ENCODE results near the gene SUPT20HL1. TPM values are rescaled to one million over a fixed set of nuclear protein-coding genes. Genes with fewer than 3 reads are reported as not detected.

Gene SUPT20HL1
- polyA plus RNA-seq, 1 experiment, result not detected

GRCh38 chrX:24391843-24392242 is 31.4 kb downstream of the SUPT20HL1 start:
- ChIA-PET CTCF (interaction anchor here (0.6 kb wide), 2 partner anchors 179 to 1358 kb away, joined by 3 to 4 read pairs; no protein-coding TSS in a partner anchor), POLR2A (no interaction called here)

GRCh38 chrX:24392709-24393108 is 32.3 kb downstream of the SUPT20HL1 start:
- H3K4me3 ChIP-seq (ENCODE audit: low read depth, low read length), result no peak overlapping the region
- no peaks in the 10 kb centered on the region for H3K36me3 ChIP-seq (ENCODE audit: control insufficient read depth, insufficient read depth, low read length)
- H3K27me3 ChIP-seq (ENCODE audit: control insufficient read depth, insufficient read depth, low read length), result no peaks in the 10 kb centered on the region; the same call in none of the 2 replicates
- ChIA-PET POLR2A (no interaction called here), CTCF (interaction anchor here (0.6 kb wide), 1 partner anchor 1359 kb away, joined by 3 read pairs; no protein-coding TSS in a partner anchor)
- no peak for DNase-seq (ENCODE audit: low read depth)
- no peak for TF ChIP-seq CTCF (IDR thresholded peaks at IDR 0.05; ENCODE audit: insufficient read depth, low read depth, low read length)

More at GRCh38 chrX:24391843-24392242, 31.4 kb downstream of the SUPT20HL1 start:
- H3K4me3 ChIP-seq (ENCODE audit: low read depth, low read length), result no peak overlapping the region
- no peak for TF ChIP-seq CTCF (IDR thresholded peaks at IDR 0.05; ENCODE audit: insufficient read depth, low read depth, low read length)
- H3K27me3 ChIP-seq (ENCODE audit: control insufficient read depth, insufficient read depth, low read length), result no peaks in the 10 kb centered on the region; the same call in none of the 2 replicates
- no peak for DNase-seq (ENCODE audit: low read depth)
- no peaks in the 10 kb centered on the region for H3K36me3 ChIP-seq (ENCODE audit: control insufficient read depth, insufficient read depth, low read length)

- Histone ChIP-seq H3K4me3 (ENCODE audit: low read depth, low read length) (no peak overlapping the region), H3K27me3 (ENCODE audit: control insufficient read depth, insufficient read depth, low read length) (no peaks in the 10 kb centered on the region; the same call in none of the 2 replicates), H3K36me3 (ENCODE audit: control insufficient read depth, insufficient read depth, low read length) (no peaks in the 10 kb centered on the region)
- ChIA-PET POLR2A (interaction anchor here (0.6 kb wide), 1 partner anchor 573 kb away, joined by 7 read pairs; no protein-coding TSS in a partner anchor), CTCF (interaction anchor here (0.7 to 3.2 kb wide), 20 partner anchors 8 to 748 kb away, joined by 3 to 25 read pairs (median 4); no protein-coding TSS in a partner anchor)
- peak; percentile 19 for DNase-seq (ENCODE audit: low read depth)
- peak; percentile 66 for TF ChIP-seq CTCF (IDR thresholded peaks at IDR 0.05; ENCODE audit: insufficient read depth, low read depth, low read length)
Measured at GRCh38 chrX:24395775-24396174, 35.3 kb downstream of the SUPT20HL1 start.

GRCh38 chrX:24396236-24396930 is 35.9 kb downstream of the SUPT20HL1 start:
- CTCF ChIA-PET, result interaction anchor here (0.7 to 3.2 kb wide), 20 partner anchors 8 to 747 kb away, joined by 3 to 25 read pairs (median 4); no protein-coding TSS in a partner anchor
- Histone ChIP-seq H3K36me3 (ENCODE audit: control insufficient read depth, insufficient read depth, low read length) (no peaks in the 10 kb centered on the region), H3K27me3 (ENCODE audit: control insufficient read depth, insufficient read depth, low read length) (no peaks in the 10 kb centered on the region; the same call in none of the 2 replicates), H3K4me3 (ENCODE audit: low read depth, low read length) (no peak overlapping the region)
- TF ChIP-seq CTCF (IDR thresholded peaks at IDR 0.05; ENCODE audit: insufficient read depth, low read depth, low read length), result no peak
- POLR2A ChIA-PET, result no interaction called here
- no peak for DNase-seq (ENCODE audit: low read depth)

GRCh38 chrX:24396931-24397279 is 36.5 kb downstream of the SUPT20HL1 start:
- ChIA-PET POLR2A (no interaction called here), CTCF (interaction anchor here (0.7 to 3.2 kb wide), 5 partner anchors 8 to 747 kb away, joined by 3 to 25 read pairs (median 6); no protein-coding TSS in a partner anchor)
- H3K27me3 ChIP-seq (ENCODE audit: control insufficient read depth, insufficient read depth, low read length), result no peaks in the 10 kb centered on the region; the same call in none of the 2 replicates
- no peak overlapping the region for H3K4me3 ChIP-seq (ENCODE audit: low read depth, low read length)
- DNase-seq (ENCODE audit: low read depth), result no peak
- TF ChIP-seq CTCF (IDR thresholded peaks at IDR 0.05; ENCODE audit: insufficient read depth, low read depth, low read length), result no peak
- no peaks in the 10 kb centered on the region for H3K36me3 ChIP-seq (ENCODE audit: control insufficient read depth, insufficient read depth, low read length)
